Stimulated activated naive CD4-positive, alpha-beta T cell (primary cell): Measurements from ENCODE around the gene SNAI1.
A peak's percentile ranks its signal among the peaks of the same experiment; 100 is the strongest.
"Not testable (repeated sequence)": the region's sequence is repeated elsewhere in the genome, so short reads cannot be mapped to it uniquely, and the experiment has no call there.

Experiments used
- DNase-seq, 6 experiments: peaks; one replicate each; lab custom pipeline; 2025; lab: John Stamatoyannopoulos, UW

SNAI1 gene

DNA sequence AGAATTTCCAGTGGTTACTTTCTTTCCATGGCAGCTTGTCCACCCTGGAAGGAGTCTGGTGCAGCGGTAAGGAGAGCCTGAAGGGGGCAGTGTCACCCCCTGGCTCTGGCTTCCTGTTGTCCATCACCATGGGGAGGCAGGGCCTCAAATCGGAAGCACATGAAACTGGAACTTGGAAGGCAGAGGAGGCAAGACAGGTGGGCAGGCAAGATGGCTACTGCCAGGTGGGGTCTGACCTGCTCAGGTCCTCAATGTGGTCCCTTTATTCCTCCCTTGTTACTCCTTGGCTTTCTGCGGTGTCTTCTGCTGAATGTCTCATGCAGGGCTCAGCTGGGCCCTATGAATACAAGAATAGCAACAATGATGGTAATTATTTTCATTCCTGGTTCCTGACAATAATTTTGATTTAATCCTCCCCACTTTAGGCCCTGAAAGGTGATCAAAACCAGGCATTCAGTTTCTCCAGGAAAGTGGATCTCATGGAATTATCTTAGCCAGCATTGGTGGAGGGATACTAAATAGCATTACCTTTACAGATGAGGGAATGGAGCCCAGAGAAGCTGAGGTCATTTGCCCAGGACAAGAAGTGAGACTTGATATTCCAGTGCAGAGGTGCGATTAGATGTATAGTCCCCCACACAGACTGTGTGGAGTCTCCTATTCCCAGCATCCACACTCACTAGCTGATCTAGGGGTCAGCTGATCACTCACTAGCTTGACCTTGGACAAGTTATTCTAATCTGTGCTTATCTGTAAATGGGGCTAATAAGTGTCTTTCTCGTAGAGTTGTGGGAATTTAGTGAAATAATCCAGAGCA, 17.6 kb upstream of the SNAI1 start:
- DNase-seq, result no peak

DNA sequence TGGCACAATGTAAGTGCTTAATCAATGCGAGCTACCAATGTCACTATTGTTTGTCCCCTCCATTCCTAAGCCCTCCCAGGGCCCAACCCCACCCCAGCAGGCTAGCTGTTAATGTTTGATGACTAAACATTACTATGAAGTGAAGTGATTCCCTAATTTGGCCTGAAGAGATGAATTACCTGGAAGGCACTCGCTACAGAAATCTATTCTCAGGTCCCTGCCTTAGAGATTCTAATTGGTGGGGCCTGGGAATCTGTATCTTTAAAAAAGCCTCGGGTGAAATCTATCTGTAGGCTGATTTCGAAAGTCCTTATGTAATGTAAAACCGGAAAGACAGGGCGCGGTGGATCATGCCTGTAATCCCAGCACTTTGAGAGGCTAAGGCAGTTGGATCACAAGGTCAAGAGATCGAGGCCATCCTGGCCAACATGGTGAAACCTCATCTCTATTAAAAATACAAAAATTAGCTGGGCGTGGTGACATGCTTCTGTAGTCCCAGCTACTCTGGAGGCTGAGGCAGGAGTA, 16.9 kb upstream of the SNAI1 start:
- DNase-seq, result no peak

DNA sequence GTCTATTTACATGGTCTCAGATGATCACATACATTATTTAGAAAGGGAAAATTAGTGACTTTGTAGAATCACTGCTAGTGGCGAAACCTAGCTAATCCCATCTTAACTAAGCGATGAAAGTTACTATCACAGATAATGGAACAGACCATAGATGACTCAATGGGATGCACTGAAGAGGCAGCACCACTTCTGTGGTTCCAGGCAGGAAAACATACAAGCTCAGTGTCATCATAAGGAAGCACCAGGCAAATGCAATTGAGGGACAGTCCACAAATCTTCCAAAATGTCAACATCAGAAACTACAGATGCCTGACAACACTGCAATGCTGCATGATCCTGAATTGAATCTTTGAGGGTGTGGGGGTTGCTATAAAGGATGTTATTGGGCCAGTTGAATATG, 15.9 kb upstream of the SNAI1 start:
- DNase-seq, result no peak

- DNase-seq, result no peak
These were observed 13.5 kb upstream of the SNAI1 start for GRCh38 chr20:49969234-49969633.

GRCh38 chr20:49969946-49970345, 12.8 kb upstream of the SNAI1 start:
- DNase-seq, result no peak

DNA sequence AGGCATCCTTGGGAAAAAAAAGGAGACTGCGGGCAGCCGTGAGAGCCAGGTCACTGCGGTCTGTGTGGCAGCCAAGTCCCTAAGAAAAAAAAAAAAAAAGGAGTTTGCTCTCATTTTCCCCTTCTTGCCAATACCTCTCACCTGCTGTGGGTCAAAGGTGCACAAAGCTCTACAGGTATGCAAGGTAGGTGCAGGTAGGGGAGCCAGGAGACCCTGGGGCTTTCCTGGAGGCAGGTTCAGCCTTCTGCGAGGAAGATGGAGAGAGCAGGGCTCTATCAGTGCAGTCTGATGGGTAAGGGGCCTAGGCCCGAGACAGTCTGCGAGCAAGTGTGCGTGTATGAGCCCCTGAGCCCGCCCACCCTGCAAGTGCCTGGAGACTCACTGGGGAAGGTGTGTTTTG, 12.3 kb upstream of the SNAI1 start:
- no peak for DNase-seq

GRCh38 chr20:49973981-49974380, 8.8 kb upstream of the SNAI1 start:
- no peak for DNase-seq

DNA sequence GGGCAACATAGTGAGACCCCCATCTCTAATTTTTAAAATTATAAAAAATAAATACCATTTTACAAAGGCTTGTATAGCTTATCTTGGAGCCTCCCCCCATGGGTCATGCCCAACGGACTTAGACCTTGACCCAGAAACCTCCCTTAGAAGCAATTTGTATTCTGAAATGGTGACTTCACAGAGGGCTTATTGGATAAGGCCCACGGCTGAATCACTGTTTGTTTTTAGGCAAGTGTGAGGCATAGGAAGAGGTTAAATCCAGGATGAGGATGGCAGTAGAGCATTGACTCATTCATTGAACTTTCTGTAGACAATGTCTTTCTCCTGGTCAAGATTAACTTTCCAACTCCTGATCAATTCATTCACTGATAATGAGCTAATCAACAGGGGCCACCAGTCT, 6.2 kb upstream of the SNAI1 start:
- DNase-seq, result no peak

GRCh38 chr20:49977740-49978139, 5.0 kb upstream of the SNAI1 start:
- not testable (repeated sequence) for DNase-seq

- no peak for DNase-seq
These were observed 4.1 kb upstream of the SNAI1 start for GRCh38 chr20:49978685-49979029.

DNA sequence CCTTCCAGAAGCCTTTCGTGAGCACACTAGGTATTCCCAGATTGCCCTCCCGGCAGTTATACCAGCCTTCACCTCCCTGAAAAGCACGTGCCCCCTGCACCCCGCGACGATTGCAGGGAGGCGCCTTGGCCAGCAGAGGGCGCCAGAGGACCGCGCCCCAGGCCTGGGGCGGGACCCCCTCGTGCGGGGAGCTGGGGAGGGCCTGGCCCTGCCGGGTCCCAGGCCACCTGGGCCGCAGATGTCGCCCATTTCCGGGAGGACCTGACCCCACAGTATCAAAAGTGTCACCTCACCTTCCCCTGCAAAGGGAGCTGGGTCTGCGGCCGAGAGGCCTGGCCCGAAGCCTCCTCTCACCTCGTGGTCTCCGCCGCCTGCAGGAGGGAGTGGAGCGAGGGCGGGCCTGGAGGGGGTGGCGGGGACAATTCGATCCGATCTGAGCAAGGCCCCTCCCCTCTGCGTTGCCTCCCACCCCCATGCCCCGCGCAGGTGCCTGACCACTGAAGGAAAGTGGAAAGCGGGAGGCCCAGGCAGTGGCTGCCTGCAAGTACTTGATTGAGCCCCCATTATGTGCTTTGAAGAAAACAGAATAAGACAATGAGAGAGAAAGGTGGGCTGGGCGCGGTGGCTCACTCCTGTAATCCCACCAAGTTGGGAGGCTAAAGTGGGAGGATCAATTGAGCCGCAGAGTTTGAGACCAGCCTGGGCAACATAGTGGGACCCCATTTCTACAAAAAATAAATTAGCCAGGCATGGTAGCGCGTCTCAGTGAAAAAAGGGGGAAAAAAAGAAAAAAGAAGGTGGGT, 3.5 kb upstream of the SNAI1 start:
- DNase-seq, result peak; percentile 34 to 76 (median 60)

GRCh38 chr20:49980140-49981008, 2.4 kb upstream of the SNAI1 start:
- DNase-seq, result no peak

DNA sequence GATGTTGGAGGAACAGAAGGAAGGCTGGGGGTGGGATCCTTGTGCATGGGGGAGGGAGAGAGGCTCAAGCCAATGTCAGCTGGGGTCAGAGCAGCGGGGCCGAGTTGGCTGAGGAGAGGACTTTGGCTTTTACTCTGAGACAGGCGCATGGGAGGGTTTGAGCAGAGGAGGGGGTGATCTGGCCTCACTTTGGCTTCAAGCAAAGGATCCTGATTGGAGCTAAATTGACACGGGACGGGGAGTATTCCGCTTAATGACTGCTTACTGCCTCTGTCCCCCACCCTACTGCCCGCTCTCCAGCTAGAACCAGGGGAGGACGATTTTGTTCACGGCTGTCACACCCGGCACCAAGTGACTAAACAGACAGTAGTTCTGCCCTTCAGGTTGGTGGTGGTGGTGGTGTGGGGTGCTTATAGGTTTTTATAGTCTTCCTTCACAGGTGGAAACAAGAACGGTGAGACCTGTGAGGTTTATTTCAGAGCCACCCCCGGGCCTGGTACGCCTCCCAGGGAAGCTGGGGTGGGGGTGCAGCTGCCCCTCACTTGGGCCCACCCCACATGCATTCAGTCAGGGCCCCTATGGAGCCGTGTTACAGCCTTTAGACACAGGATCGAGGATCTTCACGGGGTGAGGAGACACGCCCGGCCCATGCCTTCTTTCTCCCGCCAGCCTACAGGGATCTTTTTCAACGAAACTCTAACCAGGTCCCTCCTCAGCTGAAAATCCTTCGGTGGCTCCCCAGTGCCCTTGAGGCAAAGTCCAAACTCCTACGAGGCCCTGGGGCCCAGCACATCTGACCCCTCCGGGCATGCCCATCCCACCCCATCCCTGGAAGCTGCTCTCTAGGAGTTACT, 1.3 kb upstream of the SNAI1 start:
- no peak for DNase-seq

GRCh38 chr20:49982072-49982345, 771 bp upstream of the SNAI1 start:
- DNase-seq, result peak in 1 of 6 experiments; percentile 48

DNA sequence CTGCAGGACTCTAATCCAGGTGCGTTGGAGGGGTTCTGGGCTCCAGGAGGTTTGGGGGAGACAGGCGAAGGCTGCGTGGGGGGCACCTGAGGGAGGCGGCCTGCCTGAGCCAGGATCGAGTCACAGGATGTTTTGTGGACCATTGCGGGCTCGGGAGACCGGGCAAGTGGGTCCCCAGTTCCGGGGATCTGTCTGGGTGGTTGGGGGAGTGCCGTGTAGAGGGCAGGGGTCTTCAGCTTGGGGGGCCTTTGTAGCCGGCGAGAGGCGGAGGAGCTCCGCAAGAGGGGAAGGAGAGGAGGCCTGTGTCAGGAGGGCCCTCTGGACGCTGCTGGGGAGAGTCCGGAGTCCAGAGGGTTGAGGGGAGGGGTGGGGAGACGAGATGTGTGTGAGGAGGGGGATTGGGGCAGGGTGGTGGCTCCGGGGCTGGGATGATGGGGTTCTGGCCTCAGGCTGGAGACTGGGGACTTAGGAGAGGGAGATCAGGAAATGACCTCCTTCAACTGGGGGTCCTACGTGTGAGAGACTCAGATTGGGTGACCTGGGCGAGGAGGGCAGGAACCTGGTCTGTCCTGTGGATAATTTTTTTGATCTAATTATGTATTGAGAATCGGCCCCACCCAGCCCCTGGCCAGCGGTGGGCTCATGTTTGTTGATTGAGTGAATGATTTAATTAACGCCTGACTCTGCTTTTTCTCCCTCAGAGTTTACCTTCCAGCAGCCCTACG, 505 bp downstream of the SNAI1 start:
- DNase-seq, result no peak

DNA sequence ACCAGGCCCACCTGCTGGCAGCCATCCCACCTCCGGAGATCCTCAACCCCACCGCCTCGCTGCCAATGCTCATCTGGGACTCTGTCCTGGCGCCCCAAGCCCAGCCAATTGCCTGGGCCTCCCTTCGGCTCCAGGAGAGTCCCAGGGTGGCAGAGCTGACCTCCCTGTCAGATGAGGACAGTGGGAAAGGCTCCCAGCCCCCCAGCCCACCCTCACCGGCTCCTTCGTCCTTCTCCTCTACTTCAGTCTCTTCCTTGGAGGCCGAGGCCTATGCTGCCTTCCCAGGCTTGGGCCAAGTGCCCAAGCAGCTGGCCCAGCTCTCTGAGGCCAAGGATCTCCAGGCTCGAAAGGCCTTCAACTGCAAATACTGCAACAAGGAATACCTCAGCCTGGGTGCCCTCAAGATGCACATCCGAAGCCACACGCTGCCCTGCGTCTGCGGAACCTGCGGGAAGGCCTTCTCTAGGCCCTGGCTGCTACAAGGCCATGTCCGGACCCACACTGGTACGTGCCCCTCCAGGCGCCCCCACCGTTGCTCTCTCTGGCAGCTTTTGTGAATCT, 1.1 kb downstream of the SNAI1 start:
- DNase-seq, result no peak

DNA sequence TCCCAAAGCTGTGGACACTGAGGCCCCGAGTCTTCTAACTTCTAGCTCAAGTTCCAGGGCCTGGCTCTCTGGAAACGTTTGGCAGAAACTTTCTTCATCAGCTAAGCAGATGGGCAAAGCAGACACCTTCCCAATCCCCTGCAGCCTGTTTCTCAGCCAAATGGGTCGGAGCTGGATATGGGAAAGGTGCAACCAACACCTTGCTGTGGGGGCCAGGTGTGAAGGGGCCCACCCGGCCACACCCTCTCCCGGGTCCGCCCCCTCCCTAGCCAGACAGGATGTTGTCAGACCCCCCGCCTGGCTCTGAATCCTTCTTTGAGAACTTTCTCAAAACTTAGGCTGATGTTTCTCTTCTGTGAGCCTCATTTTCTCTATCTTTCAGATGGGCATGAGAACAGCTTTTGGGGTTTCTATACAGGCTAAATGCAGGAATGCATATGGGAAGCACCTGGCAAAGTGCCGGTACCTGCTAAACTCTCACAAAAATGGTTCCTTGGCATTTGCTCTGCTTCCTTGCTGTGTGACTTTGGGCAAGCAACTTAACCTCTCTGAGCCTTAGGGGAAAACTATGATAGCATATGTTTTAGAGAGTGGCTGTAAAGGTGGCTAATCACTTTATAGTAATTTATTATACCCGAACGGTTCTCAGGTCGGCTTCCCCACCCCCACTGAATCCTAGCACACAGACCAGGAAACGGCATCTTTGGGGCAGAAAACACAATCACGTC, 1.8 kb downstream of the SNAI1 start:
- DNase-seq, result no peak

- no peak for DNase-seq
These were observed 2.4 kb downstream of the SNAI1 start for GRCh38 chr20:49985157-49985556.

- DNase-seq, result no peak
These were observed 2.8 kb downstream of the SNAI1 start for GRCh38 chr20:49985617-49986016.

DNA sequence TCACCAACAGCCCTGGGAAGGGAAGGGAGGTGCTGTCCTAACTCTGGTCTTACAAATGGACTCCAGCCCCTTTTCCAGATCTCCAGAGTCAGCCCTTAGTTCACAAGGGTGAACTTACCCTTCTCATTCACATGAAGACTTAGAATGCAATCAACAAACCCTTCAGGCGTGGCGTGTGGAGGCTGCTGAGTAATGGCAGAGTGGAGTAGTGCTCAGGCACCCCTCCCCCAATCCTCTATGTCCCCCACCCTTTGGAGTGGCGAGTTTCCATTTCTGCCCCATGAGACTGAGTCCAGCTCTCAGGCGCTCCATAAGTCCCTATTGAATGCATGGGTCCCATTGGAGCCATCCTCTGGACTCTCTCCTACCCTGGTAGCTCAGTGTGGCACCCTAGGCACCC, 3.3 kb downstream of the SNAI1 start:
- no peak for DNase-seq
